ENCODE results near the gene ABI3. TPM values are rescaled to one million over a fixed set of nuclear protein-coding genes. Genes with fewer than 3 reads are reported as not detected.

ABI3 gene
- total RNA-seq, 2 donors from 2014 or later: 26.9 to 54.1 TPM

DNA sequence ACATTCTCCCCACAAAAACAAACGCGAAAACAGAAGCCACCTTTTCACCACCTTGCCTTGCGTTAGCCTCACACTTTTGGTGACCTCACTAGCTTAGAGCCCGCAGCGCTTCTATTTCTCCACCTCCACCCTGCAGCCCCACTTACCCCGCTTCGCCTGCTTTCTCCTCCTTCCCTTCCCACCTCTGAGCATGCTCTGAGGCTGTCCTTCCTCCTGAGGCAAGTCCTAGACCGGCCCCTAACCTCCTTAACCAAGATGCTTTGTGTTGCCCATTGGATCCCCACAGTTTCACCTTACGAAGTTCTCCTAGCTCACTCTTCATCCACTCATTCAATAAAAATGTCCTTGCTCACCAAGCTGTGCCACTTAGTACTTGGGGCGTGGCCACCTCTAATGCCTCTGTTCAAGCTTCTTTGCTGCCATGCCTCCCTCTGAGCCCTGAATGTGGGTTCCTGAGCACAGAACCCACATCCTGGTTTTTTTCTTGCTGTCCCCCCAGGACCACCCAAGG, 1.4 kb upstream of the ABI3 start:
- H3K27ac Mint-ChIP-seq: peak overlapping the region; percentile 76 to 79
- ATAC-seq: peak in 1 of 2 donors; percentile 31
- H3K4me1 Mint-ChIP-seq (ENCODE audit: low read depth in 2 of 2): peaks cover 56 to 57% of the 10 kb centered on the region in 2 donors
- H3K36me3 Mint-ChIP-seq: peaks cover 6% of the 10 kb centered on the region
- no peaks in the 10 kb centered on the region for H3K9me3 Mint-ChIP-seq
- H3K27me3 Mint-ChIP-seq: no peaks in the 10 kb centered on the region
- H3K4me3 Mint-ChIP-seq: peak overlapping the region; percentile 90
- DNase-seq (ENCODE audit: low spot score): peak; percentile 48

DNA sequence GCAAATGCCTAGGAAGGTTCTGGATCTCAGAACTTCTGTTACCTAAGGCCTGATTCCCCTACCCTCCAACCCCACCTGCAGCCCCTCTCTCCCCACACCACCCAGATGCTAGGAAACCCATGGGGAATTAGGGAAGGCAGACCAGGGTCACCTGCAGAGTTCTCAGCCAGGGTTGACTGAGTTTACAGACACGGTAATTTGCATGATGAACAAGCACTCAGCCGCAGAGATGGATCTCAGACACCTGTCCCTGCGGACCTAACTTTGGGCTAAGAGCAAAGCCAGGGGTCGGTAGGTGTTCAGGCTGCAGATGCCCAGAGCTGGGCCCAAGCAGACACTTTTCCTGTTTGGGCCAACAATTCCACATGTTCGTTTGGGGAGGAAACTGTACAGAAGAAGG, 2.9 kb downstream of the ABI3 start:
- Mint-ChIP-seq H3K27ac (peak overlapping the region; percentile 76 to 79), H3K9me3 (no peaks in the 10 kb centered on the region), H3K4me3 (peak overlapping the region; percentile 90), H3K36me3 (peaks cover 6% of the 10 kb centered on the region), H3K27me3 (no peaks in the 10 kb centered on the region), H3K4me1 (ENCODE audit: low read depth in 2 of 2) (peaks cover 79 to 87% of the 10 kb centered on the region in 2 donors)
- ATAC-seq (no peak), DNase-seq (ENCODE audit: low spot score) (no peak)

DNA sequence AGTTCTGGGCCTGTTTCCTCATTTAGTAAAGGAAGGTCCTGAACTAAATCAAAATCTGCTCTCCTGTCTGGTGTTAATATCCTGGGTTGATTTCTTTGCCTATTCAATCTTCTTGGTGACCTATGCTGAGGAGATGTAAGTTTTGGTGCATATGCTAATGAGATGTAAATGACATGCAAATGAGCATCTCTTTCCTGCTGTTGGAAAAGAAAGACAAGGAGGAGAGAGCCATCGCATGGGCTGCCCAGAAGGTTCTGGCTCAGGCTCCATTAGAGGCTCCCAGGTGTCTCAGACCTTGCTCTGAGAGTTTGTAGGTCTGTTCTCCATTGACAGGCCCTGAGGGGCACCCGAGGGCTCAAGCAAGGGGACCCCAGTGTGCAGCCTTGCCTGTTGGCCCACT, 3.3 kb downstream of the ABI3 start:
- Mint-ChIP-seq H3K4me1 (ENCODE audit: low read depth in 2 of 2) (peaks cover 80 to 86% of the 10 kb centered on the region in 2 donors), H3K36me3 (peaks cover 6% of the 10 kb centered on the region), H3K9me3 (no peaks in the 10 kb centered on the region), H3K4me3 (peak overlapping the region; percentile 90), H3K27me3 (no peaks in the 10 kb centered on the region), H3K27ac (peak overlapping the region; percentile 76 to 79)
- no peak for DNase-seq (ENCODE audit: low spot score)
- ATAC-seq: no peak

DNA sequence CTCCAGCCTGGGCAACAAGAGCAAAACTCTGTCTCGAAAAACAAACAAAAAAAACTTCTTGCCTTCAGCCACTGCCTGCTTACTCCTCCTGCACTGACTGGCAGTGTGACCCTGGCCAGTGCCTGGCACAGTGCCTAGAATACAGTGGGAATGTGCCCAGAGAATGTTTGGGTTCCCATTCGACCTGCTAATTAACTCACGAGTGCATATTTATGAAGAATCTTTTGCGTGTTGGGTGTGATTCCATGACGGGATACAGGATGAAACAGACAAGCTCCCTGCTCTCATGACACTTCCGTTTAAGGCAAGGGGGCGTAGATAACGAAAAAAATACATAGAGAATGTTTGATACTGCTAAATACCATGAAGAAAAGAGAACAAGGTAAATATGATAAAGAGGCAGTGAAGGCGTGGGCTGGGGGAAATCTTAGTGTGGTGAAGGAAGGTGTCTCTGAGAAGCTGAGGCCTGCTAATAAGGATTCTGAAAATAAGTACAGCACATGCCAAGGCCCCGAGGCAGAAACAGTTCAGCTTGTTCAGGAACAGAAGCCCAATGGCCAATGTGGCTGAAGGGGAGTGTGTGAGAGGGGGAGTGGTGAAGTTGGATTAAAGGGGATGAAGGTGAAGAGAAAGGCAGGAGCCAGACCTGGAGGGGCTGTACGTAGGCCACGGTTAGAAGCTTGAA, 4.3 kb downstream of the ABI3 start:
- H3K9me3 Mint-ChIP-seq: no peaks in the 10 kb centered on the region
- peaks cover 78 to 80% of the 10 kb centered on the region in 2 donors for H3K4me1 Mint-ChIP-seq (ENCODE audit: low read depth in 2 of 2)
- H3K4me3 Mint-ChIP-seq: peak overlapping the region; percentile 90
- no peak for ATAC-seq
- no peaks in the 10 kb centered on the region for H3K27me3 Mint-ChIP-seq
- H3K36me3 Mint-ChIP-seq: peaks cover 6% of the 10 kb centered on the region
- H3K27ac Mint-ChIP-seq: peak overlapping the region; percentile 76 to 79
- no peak for DNase-seq (ENCODE audit: low spot score)

DNA sequence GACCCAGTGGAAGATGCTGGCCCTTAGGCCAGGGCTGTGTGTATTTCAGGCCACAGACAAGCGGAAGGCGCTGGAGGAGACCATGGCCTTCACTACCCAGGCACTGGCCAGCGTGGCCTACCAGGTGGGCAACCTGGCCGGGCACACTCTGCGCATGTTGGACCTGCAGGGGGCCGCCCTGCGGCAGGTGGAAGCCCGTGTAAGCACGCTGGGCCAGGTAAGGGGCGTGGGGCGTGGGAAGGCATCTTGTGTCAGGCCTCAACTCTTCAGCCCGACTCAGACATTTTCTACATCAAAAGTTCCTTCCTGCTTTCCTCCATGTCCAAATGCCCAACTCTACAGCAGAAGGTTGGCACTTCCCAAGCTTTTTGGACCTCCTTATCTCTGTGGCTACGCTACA, 6.0 kb downstream of the ABI3 start:
- no peak for ATAC-seq
- DNase-seq (ENCODE audit: low spot score): no peak
- Mint-ChIP-seq H3K27me3 (no peaks in the 10 kb centered on the region), H3K9me3 (no peaks in the 10 kb centered on the region), H3K4me1 (ENCODE audit: low read depth in 2 of 2) (peaks cover 65 to 67% of the 10 kb centered on the region in 2 donors), H3K4me3 (peak overlapping the region; percentile 82), H3K36me3 (peaks cover 6% of the 10 kb centered on the region), H3K27ac (peak overlapping the region; percentile 79 to 85)

DNA sequence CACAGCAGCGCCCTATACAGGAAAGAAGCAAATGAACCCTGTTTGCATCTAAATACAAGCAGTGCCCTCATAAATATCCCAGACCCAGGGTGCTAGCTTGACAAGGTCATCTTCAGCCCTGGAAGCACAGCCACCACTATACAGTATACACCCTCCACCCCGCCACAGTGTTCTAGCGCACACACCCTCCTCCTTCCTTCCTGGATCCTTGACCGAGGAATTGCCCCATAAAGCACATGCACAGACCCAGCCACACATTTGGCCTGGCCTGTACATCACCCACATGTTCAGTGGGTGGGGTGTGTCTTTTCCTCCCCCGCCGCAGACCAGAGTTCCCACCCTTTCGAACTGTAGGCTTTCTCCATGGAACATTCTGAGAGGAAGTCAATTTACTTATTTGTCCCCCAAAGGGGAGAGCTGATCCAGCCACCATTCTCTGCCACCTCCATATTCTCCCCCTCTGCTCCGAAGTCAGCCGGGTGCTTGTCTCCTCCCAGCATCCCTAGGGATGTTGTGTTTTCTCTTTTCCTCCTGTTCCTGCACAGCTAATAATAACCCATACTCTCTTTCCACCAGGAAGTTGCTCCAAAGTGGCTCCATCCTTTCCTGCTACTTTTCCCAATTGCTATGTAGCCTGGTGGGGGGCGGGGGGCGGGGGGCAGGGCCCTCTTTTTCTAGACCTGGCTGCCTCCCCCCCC, 6.6 kb downstream of the ABI3 start:
- Mint-ChIP-seq H3K9me3 (no peaks in the 10 kb centered on the region), H3K36me3 (peaks cover 4% of the 10 kb centered on the region), H3K4me1 (ENCODE audit: low read depth in 2 of 2) (peaks cover 63 to 65% of the 10 kb centered on the region in 2 donors), H3K27me3 (no peaks in the 10 kb centered on the region), H3K4me3 (peak overlapping the region; percentile 82), H3K27ac (peak overlapping the region; percentile 79 to 85)
- ATAC-seq (peak in 1 of 2 donors; percentile 1), DNase-seq (ENCODE audit: low spot score) (no peak)

DNA sequence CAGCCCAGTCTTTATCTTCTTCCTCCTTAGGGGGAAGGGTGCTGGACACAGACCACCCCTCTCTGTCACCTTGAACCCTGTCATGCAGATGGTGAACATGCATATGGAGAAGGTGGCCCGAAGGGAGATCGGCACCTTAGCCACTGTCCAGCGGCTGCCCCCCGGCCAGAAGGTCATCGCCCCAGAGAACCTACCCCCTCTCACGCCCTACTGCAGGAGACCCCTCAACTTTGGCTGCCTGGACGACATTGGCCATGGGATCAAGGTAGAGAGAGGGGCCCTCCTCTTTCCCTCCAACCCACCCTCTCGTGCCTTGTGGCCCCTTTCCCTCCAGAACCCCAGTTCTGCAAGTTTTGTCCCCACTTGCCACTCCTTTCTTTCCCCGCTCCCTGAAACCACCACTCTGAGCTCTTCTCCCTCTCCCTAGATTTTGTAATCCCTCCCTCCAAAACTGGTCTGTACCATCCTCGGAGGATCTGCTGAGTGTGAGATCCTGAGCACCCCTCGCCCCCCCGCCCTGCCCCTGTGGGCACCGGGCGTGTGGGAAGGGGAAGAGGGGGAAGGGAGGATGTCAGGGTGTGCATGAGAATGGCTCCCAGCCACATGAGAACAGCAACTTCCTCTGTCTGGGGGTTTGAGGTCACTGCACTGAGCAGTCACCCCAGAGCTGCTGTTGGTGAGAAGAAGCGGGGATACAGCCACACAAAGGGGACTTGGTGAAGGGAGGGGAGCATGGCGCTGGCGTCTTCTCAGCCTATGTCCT, 7.3 kb downstream of the ABI3 start:
- Mint-ChIP-seq H3K4me3 (peak overlapping the region; percentile 82), H3K36me3 (no peaks in the 10 kb centered on the region), H3K4me1 (ENCODE audit: low read depth in 2 of 2) (peaks cover 60 to 66% of the 10 kb centered on the region in 2 donors), H3K27ac (peak overlapping the region; percentile 79 to 85), H3K9me3 (no peaks in the 10 kb centered on the region), H3K27me3 (no peaks in the 10 kb centered on the region)
- DNase-seq (ENCODE audit: low spot score): peak; percentile 84
- ATAC-seq: peak; percentile 79 to 82

DNA sequence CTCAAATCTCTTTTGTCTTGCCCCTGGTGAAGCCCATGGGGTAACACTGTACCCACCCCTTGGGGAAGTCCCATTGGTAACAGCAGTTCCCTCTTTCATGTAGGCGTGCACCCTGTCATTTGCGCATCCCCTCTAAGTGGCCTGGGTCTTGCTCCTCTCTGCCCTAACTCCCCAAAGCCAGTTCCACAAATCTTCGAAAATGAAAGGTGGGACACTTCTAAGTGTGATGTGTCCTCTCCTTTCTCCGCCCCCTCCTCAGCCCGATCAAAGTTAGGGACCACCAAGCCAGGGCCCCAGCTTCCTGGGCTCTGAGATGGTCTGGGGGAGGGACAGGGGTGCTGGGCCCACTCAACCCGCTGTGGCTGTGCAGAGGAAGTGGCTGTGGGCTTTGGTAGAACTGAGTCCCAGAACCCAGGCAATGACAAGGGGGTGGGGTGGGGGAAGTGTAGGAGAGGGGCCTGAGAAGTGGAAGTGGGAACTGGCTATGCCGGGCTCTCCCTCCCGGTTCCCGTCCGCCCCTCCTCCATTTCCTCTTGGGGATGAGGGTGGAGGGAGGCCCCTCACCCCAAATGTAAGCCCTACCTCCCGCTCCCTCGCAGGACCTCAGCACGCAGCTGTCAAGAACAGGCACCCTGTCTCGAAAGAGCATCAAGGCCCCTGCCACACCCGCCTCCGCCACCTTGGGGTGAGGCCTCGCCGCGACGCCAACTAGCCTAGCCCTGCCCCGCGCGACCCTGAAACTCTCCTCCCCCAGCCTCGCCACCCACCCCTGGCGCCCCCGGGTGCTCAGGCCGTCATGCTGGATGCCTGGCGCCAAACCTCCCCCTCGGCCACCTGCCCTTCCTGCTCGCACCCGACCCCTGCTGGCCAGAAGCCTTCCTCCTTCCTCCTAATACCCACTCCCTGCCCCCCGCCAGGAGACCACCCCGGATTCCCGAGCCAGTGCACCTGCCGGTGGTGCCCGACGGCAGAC, 8.7 kb downstream of the ABI3 start:
- H3K27ac Mint-ChIP-seq: peak overlapping the region; percentile 79 to 85
- DNase-seq (ENCODE audit: low spot score): peak; percentile 76
- peaks cover 56 to 62% of the 10 kb centered on the region in 2 donors for H3K4me1 Mint-ChIP-seq (ENCODE audit: low read depth in 2 of 2)
- peak; percentile 71 to 80 for ATAC-seq
- peak overlapping the region; percentile 82 for H3K4me3 Mint-ChIP-seq
- no peaks in the 10 kb centered on the region for H3K9me3 Mint-ChIP-seq
- no peaks in the 10 kb centered on the region for H3K27me3 Mint-ChIP-seq
- H3K36me3 Mint-ChIP-seq: no peaks in the 10 kb centered on the region

DNA sequence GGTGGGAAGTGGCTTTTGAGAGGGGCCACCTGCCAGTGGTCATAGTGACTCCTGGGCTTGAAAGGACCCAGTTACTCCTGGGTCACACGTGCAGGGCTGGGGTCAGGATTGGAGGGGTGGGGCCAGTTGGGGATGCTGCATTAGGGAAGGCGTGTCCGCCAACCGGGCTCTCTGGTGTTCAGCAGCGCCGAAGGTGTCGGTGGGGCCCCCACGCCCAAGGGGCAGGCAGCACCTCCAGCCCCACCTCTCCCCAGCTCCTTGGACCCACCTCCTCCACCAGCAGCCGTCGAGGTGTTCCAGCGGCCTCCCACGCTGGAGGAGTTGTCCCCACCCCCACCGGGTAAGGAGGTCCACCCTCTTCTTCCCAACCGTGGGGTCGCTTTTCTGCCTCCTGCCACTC, 9.5 kb downstream of the ABI3 start:
- no peaks in the 10 kb centered on the region for H3K27me3 Mint-ChIP-seq
- DNase-seq (ENCODE audit: low spot score) (no peak), ATAC-seq (no peak)
- peaks cover 55 to 60% of the 10 kb centered on the region in 2 donors for H3K4me1 Mint-ChIP-seq (ENCODE audit: low read depth in 2 of 2)
- peak overlapping the region; percentile 82 for H3K4me3 Mint-ChIP-seq
- H3K36me3 Mint-ChIP-seq: no peaks in the 10 kb centered on the region
- peak overlapping the region; percentile 79 to 85 for H3K27ac Mint-ChIP-seq
- H3K9me3 Mint-ChIP-seq: no peaks in the 10 kb centered on the region

DNA sequence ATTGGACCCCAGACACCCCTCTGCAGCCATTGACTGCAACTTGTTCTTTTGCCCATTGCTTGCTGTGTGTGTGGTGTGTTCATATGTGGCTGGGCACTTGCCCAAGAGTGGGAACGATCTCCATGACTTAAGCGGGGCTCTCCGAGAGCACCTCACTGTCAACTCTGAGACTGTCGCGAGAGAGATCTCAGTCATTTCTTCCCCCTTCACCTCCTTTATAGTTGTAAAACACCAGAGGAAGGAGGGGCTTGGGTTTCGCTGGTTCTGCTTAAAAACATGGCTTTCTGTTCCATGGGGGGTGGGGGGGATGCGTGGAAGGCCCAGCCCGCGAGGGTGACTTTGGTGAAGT, 12.6 kb downstream of the ABI3 start:
- no peak for ATAC-seq
- no peaks in the 10 kb centered on the region for H3K36me3 Mint-ChIP-seq
- H3K4me3 Mint-ChIP-seq: peak overlapping the region; percentile 70
- H3K27ac Mint-ChIP-seq: peak overlapping the region; percentile 29 to 65
- H3K9me3 Mint-ChIP-seq: no peaks in the 10 kb centered on the region
- no peak for DNase-seq (ENCODE audit: low spot score)
- no peaks in the 10 kb centered on the region for H3K27me3 Mint-ChIP-seq
- peaks cover 28 to 46% of the 10 kb centered on the region in 2 donors for H3K4me1 Mint-ChIP-seq (ENCODE audit: low read depth in 2 of 2)

DNA sequence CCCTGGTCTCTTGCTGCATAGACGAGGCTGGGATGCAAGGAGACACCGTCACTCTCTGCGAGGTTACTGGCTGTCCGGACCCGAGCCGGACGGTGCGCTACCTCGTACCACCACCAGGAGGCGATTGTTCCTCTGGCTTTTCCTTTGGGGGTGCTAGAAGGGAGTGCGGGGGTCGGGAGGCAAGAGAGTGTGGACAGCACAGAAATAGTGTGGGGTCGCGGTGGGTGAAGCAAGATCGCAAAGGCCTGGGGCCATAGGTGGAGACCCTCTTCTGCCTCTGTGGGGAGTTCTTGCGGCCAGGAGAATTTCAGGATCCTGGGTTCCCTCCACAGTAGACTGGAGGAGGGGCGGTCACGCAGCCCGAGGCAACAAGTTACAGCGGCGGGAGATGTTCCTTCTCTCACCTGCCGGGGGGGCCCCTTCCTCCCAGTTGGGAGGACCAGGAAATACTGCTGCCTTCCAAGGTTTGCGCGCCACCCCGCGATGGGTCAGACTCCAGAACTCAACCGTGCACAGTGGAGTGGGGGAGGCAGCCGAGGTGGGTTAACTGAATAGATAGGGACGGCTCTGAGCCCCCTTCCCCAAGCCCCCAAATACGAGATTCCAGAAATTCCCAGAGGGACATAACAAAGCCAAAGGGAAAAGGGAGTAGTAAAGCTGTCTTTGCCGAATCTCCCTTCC, 13.2 kb downstream of the ABI3 start:
- ATAC-seq (peak; percentile 25 to 59), DNase-seq (ENCODE audit: low spot score) (no peak)
- peaks cover 25 to 42% of the 10 kb centered on the region in 2 donors for H3K4me1 Mint-ChIP-seq (ENCODE audit: low read depth in 2 of 2)

DNA sequence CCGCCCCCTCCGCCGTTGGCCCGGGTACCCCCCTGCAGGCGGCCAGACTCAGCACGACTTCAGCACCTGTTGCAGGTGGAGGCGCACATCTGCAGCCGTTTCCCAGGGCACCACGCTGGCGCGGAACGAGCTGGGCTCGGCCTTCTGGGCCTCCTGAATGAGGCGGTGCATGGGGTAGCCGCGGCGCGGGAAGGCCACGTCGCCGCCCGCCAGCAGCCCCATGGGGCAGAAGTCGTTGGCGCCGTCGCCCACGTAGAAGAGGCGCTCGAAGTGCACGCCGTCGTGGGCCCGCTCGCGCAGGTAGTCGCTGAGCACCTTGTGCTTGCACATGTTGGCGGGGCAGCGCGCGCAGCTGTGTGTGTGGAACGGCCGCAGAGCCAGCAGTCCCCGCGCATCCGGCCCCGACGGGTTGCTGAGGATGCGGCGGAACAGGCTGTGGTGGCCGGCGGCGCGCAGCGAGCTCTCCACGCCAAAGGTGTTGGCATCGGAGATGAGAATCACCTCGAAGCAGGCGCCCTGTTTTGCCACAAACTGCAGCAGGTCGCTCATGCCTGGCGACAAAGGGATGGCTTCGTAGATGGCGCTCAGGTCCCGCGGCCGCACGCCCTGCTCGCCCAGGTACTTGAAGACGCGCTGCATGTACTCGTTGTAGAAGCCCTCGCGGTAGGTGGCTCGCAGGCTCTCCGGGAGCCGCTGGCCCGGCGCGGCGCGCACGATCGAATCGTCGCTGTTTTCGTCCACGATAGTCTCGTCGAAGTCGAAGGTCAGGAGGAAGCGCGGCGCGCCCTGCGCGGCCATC, 13.9 kb downstream of the ABI3 start:
- Mint-ChIP-seq H3K27ac (no peak overlapping the region), H3K4me1 (ENCODE audit: low read depth in 2 of 2) (peaks cover 24 to 39% of the 10 kb centered on the region in 2 donors), H3K4me3 (peak overlapping the region; percentile 70), H3K27me3 (no peaks in the 10 kb centered on the region), H3K9me3 (no peaks in the 10 kb centered on the region), H3K36me3 (no peaks in the 10 kb centered on the region)
- ATAC-seq: peak; percentile 67 to 74
- DNase-seq (ENCODE audit: low spot score): peak; percentile 71

More for the DNA sequence above, 13.2 kb downstream of the ABI3 start:
- Mint-ChIP-seq H3K4me3 (peak overlapping the region; percentile 70), H3K9me3 (no peaks in the 10 kb centered on the region), H3K27me3 (no peaks in the 10 kb centered on the region), H3K27ac (peak overlapping the region; percentile 29 to 65), H3K36me3 (no peaks in the 10 kb centered on the region)
